Immature natural killer cell (primary cell): ENCODE data around the gene CELF4. TPM values are rescaled to one million over a fixed set of nuclear protein-coding genes. Genes with fewer than 3 reads are reported as not detected.

Source experiments
- DNase-seq, 3 donors: peaks; one replicate each; pipeline ENCODE4 v3.0.0; 2022; ENCODE audit warnings: mixed read lengths in 1 of 3
- H3K27ac Mint-ChIP-seq, 6 donors: one replicate each; pipeline ENCODE4 v1.8.0; 2020; ENCODE audit warnings: mixed read lengths in 6 of 6, mild to moderate bottlenecking in 5 of 6, inconsistent platforms in 4 of 6, moderate library complexity in 3 of 6
- H3K27me3 Mint-ChIP-seq, 3 donors: one replicate each; pipeline ENCODE4 v1.8.0; 2020 to 2021; ENCODE audit warnings: low read depth in 3 of 3, mild to moderate bottlenecking in 3 of 3, mixed read lengths in 3 of 3, moderate library complexity in 3 of 3, inconsistent platforms in 1 of 3
- H3K36me3 Mint-ChIP-seq, 3 donors: one replicate each; pipeline ENCODE4 v1.8.0; 2020; ENCODE audit warnings: mixed read lengths in 3 of 3, inconsistent platforms in 2 of 3, mild to moderate bottlenecking in 2 of 3
- H3K4me1 Mint-ChIP-seq, 2 donors: one replicate each; pipeline ENCODE4 v1.8.0; 2020; ENCODE audit warnings: inconsistent platforms in 2 of 2, mild to moderate bottlenecking in 2 of 2, mixed read lengths in 2 of 2, moderate library complexity in 1 of 2
- H3K4me3 Mint-ChIP-seq, 5 donors: one replicate each; pipeline ENCODE4 v1.8.0; 2020; ENCODE audit warnings: mild to moderate bottlenecking in 5 of 5, mixed read lengths in 5 of 5, inconsistent platforms in 3 of 5, moderate library complexity in 3 of 5
- H3K9me3 Mint-ChIP-seq, 6 donors: one replicate each; pipeline ENCODE4 v1.8.0; 2020; ENCODE audit warnings: mild to moderate bottlenecking in 6 of 6, mixed read lengths in 6 of 6, inconsistent platforms in 4 of 6, moderate library complexity in 3 of 6
- polyA plus RNA-seq, 3 donors: library from polyadenylated mRNA; unstranded; fragments of 300-500 nt; fragmentation: Illumina TruSeq; gene quantifications; one replicate each; pipeline ENCODE4 v1.2.3, GENCODE V29; 2021

Gene CELF4
- polyA plus RNA-seq, 3 donors from 2014 or later, result 0.07 to 0.13 TPM; not detected in 1

GRCh38 chr18:37315935-37316334, 249.7 kb downstream of the CELF4 start:
- no peak overlapping the region for H3K4me3 Mint-ChIP-seq
- H3K4me1 Mint-ChIP-seq, result no peaks in the 10 kb centered on the region
- no peak for DNase-seq
- H3K27ac Mint-ChIP-seq, result no peak overlapping the region
- no peaks in the 10 kb centered on the region for H3K9me3 Mint-ChIP-seq
- no peaks in the 10 kb centered on the region for H3K36me3 Mint-ChIP-seq
- peaks cover 0 to 1% (median 0%) of the 10 kb centered on the region in 3 donors for H3K27me3 Mint-ChIP-seq

- Mint-ChIP-seq H3K4me1 (no peaks in the 10 kb centered on the region), H3K36me3 (no peaks in the 10 kb centered on the region), H3K27ac (no peak overlapping the region), H3K4me3 (no peak overlapping the region), H3K27me3 (peaks cover 0 to 1% (median 0%) of the 10 kb centered on the region in 3 donors), H3K9me3 (no peaks in the 10 kb centered on the region)
- no peak for DNase-seq
Measured at GRCh38 chr18:37314534-37314933, 251.1 kb downstream of the CELF4 start.

GRCh38 chr18:37313624-37314023, 252.0 kb downstream of the CELF4 start:
- Mint-ChIP-seq H3K4me1 (no peaks in the 10 kb centered on the region), H3K4me3 (no peak overlapping the region), H3K9me3 (no peaks in the 10 kb centered on the region), H3K36me3 (no peaks in the 10 kb centered on the region), H3K27ac (no peak overlapping the region), H3K27me3 (peaks cover 0 to 1% (median 0%) of the 10 kb centered on the region in 3 donors)
- DNase-seq, result no peak

- Mint-ChIP-seq H3K4me1 (no peaks in the 10 kb centered on the region), H3K4me3 (no peak overlapping the region)
Measured at GRCh38 chr18:37309861-37310260, 255.7 kb downstream of the CELF4 start.

GRCh38 chr18:37309059-37309458, 256.5 kb downstream of the CELF4 start:
- no peaks in the 10 kb centered on the region for H3K4me1 Mint-ChIP-seq
- H3K4me3 Mint-ChIP-seq, result no peak overlapping the region
- no peak overlapping the region for H3K27ac Mint-ChIP-seq
- no peaks in the 10 kb centered on the region for H3K36me3 Mint-ChIP-seq
- DNase-seq, result no peak
- H3K9me3 Mint-ChIP-seq, result no peaks in the 10 kb centered on the region
- peaks cover 0 to 3% (median 0%) of the 10 kb centered on the region in 3 donors for H3K27me3 Mint-ChIP-seq

More at GRCh38 chr18:37309861-37310260, 255.7 kb downstream of the CELF4 start:
- H3K27ac Mint-ChIP-seq, result no peak overlapping the region
- H3K36me3 Mint-ChIP-seq, result no peaks in the 10 kb centered on the region
- no peaks in the 10 kb centered on the region for H3K9me3 Mint-ChIP-seq
- no peak for DNase-seq
- H3K27me3 Mint-ChIP-seq, result peaks cover 0 to 3% (median 0%) of the 10 kb centered on the region in 3 donors

- no peak for DNase-seq
- H3K27me3 Mint-ChIP-seq, result peaks cover 0 to 3% (median 2%) of the 10 kb centered on the region in 3 donors
- no peak overlapping the region for H3K27ac Mint-ChIP-seq
- no peaks in the 10 kb centered on the region for H3K9me3 Mint-ChIP-seq
- no peaks in the 10 kb centered on the region for H3K4me1 Mint-ChIP-seq
- H3K4me3 Mint-ChIP-seq, result no peak overlapping the region
- no peaks in the 10 kb centered on the region for H3K36me3 Mint-ChIP-seq
Measured at GRCh38 chr18:37307181-37307580, 258.4 kb downstream of the CELF4 start.

- peaks cover 0 to 3% (median 3%) of the 10 kb centered on the region in 3 donors for H3K27me3 Mint-ChIP-seq
- no peaks in the 10 kb centered on the region for H3K36me3 Mint-ChIP-seq
- H3K9me3 Mint-ChIP-seq, result no peaks in the 10 kb centered on the region
- no peaks in the 10 kb centered on the region for H3K4me1 Mint-ChIP-seq
- no peak for DNase-seq
- no peak overlapping the region for H3K27ac Mint-ChIP-seq
- H3K4me3 Mint-ChIP-seq, result no peak overlapping the region
Measured at GRCh38 chr18:37306432-37306831, 259.2 kb downstream of the CELF4 start.

GRCh38 chr18:37305066-37305465, 260.5 kb downstream of the CELF4 start:
- no peak for DNase-seq
- H3K27me3 Mint-ChIP-seq, result peaks cover 0 to 3% (median 3%) of the 10 kb centered on the region in 3 donors
- no peak overlapping the region for H3K4me3 Mint-ChIP-seq
- H3K27ac Mint-ChIP-seq, result no peak overlapping the region
- no peaks in the 10 kb centered on the region for H3K4me1 Mint-ChIP-seq
- H3K36me3 Mint-ChIP-seq, result no peaks in the 10 kb centered on the region
- no peaks in the 10 kb centered on the region for H3K9me3 Mint-ChIP-seq

- H3K36me3 Mint-ChIP-seq, result no peaks in the 10 kb centered on the region
- H3K4me1 Mint-ChIP-seq, result no peaks in the 10 kb centered on the region
- no peak overlapping the region for H3K4me3 Mint-ChIP-seq
- no peak overlapping the region for H3K27ac Mint-ChIP-seq
- no peaks in the 10 kb centered on the region for H3K9me3 Mint-ChIP-seq
- H3K27me3 Mint-ChIP-seq, result peaks cover 0 to 9% (median 3%) of the 10 kb centered on the region in 3 donors
- DNase-seq, result no peak
Measured at GRCh38 chr18:37304012-37304680, 261.5 kb downstream of the CELF4 start.

GRCh38 chr18:37303009-37303408, 262.6 kb downstream of the CELF4 start:
- H3K27me3 Mint-ChIP-seq, result peaks cover 0 to 9% (median 3%) of the 10 kb centered on the region in 3 donors
- H3K36me3 Mint-ChIP-seq, result no peaks in the 10 kb centered on the region

GRCh38 chr18:37302519-37302918, 263.1 kb downstream of the CELF4 start:
- Mint-ChIP-seq H3K27ac (no peak overlapping the region), H3K4me1 (no peaks in the 10 kb centered on the region), H3K4me3 (no peak overlapping the region), H3K27me3 (peaks cover 0 to 9% (median under 1%) of the 10 kb centered on the region in 3 donors), H3K36me3 (no peaks in the 10 kb centered on the region), H3K9me3 (no peaks in the 10 kb centered on the region)
- DNase-seq, result no peak

More at GRCh38 chr18:37303009-37303408, 262.6 kb downstream of the CELF4 start:
- no peak for DNase-seq
- H3K9me3 Mint-ChIP-seq, result no peaks in the 10 kb centered on the region
- H3K4me3 Mint-ChIP-seq, result no peak overlapping the region
- H3K4me1 Mint-ChIP-seq, result no peaks in the 10 kb centered on the region
- H3K27ac Mint-ChIP-seq, result no peak overlapping the region

- Mint-ChIP-seq H3K27me3 (peaks cover 0 to 9% (median 0%) of the 10 kb centered on the region in 3 donors), H3K36me3 (no peaks in the 10 kb centered on the region), H3K4me1 (no peaks in the 10 kb centered on the region), H3K27ac (no peak overlapping the region), H3K9me3 (no peaks in the 10 kb centered on the region), H3K4me3 (no peak overlapping the region)
- DNase-seq, result no peak
Measured at GRCh38 chr18:37299471-37300304, 265.9 kb downstream of the CELF4 start.

GRCh38 chr18:37298816-37299215, 266.8 kb downstream of the CELF4 start:
- Mint-ChIP-seq H3K27ac (no peak overlapping the region), H3K27me3 (peaks cover 0 to 9% (median 0%) of the 10 kb centered on the region in 3 donors), H3K4me3 (no peak overlapping the region), H3K9me3 (no peaks in the 10 kb centered on the region), H3K4me1 (no peaks in the 10 kb centered on the region), H3K36me3 (no peaks in the 10 kb centered on the region)
- no peak for DNase-seq

GRCh38 chr18:37297106-37297505, 268.5 kb downstream of the CELF4 start:
- no peak overlapping the region for H3K4me3 Mint-ChIP-seq
- no peak overlapping the region for H3K27ac Mint-ChIP-seq
- H3K9me3 Mint-ChIP-seq, result no peaks in the 10 kb centered on the region
- no peaks in the 10 kb centered on the region for H3K36me3 Mint-ChIP-seq
- no peaks in the 10 kb centered on the region for H3K4me1 Mint-ChIP-seq
- H3K27me3 Mint-ChIP-seq, result peaks cover 0 to 7% (median 0%) of the 10 kb centered on the region in 3 donors
- DNase-seq, result no peak
